ENCODE results near the gene DGKG.
A peak's percentile ranks its signal among the peaks of the same experiment; 100 is the strongest.

Gene DGKG

DNA sequence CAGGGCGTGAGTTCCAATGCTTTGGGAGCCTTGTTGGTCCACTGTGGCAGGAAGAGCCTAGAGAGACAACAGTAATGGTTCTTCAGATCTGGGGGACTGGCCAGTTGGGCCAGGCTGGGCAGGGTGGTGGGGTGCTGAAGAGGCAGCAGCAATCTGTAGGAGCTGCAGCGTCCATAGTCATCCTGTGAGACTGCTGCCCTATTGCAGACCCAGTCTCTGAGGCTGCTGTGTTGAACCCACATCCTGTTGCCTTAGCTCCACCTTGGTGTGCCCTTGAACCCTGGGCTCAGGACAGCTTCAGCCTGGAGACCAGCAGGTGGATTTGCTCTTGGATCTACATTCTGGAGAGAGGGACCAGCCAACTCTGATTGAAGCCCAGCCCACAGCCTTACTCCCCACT lies 229.5 kb downstream of the DGKG start:
- no peak for DNase-seq

DNA sequence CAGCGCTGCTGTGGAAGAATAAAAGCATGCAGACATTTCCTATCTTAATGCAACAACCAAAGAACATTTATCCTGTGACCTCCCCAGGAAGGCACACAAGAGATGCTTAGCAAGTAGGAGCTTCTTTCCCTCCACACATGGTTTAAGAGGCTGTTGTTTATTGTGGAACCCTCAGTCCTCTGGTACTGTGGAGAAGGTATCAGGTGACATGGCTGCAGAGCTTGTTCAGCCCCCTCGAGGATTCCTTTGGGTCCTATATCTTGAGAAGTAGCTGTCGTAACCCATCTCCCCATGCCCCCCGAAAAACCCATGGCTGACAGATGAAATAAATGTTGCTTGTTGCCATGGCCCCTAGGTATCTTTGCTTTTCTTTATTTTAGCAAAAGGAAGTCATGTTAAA lies 232.8 kb downstream of the DGKG start:
- no peak for DNase-seq

DNA sequence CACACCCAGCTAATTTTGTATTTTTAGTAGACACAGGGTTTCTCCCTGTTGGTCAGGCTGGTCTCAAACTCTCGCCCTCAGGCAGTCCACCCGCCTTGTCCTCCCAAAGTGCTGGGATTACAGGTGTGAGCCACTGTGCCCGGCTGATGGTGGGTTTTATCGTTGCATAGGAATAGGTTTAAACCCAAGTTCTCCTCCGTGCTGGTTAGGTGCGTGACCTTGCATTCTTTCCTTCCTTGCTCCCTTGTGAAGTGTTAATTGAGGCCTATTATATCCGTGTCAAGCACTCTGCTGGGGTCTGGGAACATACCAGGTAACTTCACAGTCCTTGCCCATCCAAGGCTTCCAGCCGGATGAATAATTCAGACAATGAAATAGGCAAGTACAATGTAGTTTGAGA lies 233.9 kb downstream of the DGKG start:
- no peak for DNase-seq

DNA sequence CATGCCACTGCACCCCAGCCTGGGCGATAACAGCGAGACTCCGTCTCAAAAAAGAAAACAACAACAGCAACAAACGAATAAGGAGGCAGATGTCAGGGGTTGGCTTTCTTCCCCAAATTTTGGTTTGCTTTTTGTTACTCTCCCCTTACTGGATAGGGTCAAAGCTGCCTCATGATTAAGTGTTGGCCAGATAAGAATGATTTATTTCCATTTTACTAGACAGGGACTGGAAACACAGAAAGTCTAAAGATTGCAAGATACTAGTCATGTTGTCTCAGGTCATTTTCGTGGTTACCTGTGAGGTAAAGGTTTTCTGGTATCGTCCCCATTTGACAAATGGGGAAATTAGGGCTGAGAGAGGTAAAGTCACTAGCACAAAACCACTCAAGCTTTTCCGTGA lies 234.6 kb downstream of the DGKG start:
- DNase-seq = no peak

DNA sequence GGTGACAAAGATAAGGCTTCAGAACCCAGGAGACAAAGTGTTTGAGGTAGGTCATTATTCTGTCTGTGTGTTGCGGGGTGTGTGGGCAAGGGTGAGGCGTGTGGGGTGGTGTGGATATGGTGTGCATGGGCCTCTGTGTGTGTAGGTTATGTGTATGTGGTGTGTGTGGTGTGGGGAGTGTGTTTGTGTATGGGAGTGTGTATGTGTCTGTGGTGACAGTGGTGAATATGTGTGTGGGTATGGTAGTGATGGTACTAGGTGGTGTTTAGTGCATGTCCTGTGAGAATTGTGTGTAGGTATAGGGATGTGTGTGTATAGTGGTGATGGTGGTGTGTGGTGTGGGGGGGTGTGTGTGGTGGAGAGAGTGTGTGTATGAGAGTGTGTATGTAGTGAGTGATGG lies 236.9 kb downstream of the DGKG start:
- DNase-seq = no peak

DNA sequence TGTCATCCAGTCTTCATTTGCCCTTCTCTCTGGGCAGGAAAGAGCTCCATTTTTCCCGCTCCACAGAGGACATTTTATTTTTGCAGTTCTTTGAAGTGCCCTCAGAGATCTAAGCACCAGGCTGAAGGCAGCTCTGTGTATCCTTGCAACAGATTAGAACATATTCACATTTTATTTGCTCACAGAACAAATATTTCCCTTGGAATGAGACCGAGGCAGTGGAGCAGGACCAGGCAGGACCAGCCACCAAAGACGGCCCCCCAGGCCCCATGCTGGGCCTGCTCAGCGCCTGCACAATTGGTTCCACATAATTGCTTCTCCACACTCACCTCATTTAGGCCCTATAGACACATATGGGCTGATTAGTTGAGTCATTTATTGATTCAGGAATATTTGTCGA lies 237.4 kb downstream of the DGKG start:
- DNase-seq = no peak

DNA sequence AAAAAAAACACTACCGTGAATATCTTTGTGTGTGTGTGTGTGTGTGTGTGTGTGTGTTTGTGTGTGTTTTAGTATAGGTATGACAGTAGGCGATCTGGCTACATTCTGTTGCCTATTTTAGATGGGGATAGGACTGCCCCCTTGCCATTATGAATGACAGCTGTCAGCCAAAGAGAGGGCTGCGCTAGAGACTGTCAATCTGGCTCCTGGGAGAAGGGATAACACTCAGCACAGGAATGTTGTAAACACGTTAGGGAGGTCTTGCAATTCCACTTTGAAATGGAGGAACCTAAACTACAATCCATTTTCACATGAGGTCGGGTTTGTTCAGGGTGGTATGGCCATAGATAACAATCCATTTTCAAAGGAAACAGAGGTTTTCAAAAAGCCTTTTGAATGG lies 239.0 kb downstream of the DGKG start:
- DNase-seq = no peak

DNA sequence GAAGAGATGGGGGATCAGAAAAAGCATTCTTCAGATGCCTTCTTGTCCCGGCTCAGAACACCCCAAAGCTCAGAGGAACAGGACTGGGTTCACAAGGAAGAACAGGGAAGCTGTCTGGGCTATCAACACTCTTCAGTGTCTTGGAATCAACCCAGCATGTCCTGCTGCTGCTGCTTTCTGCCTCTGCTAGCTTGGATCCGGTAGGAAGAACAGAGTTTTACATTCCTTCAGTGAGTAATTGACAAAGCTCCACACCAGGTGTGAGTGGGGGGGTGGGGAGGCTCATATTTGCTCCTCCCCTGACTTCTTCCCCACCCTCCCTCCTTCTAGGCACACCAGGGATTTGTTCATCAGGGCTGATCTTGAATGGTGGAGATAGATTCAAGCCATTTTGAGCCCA lies 240.1 kb downstream of the DGKG start:
- no peak for DNase-seq

DNA sequence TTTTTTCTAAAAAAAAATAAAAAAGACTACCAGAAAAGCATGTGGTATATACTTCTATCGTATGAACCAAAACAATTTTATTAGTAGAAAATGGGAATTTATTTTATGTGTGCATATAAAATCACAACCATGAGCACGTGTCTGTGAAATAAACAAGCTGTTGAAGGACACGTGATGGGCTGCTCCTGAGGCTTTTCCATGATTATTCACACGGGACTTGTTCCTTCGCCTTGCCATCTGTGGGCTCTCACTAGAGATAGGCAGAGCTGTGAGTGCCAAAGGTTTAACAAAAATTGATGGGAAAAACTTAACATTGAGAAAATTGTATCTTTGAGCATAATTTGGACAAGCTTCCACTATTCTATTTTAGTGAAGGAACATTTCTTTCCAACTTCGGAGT lies 240.8 kb downstream of the DGKG start:
- no peak for DNase-seq

DNA sequence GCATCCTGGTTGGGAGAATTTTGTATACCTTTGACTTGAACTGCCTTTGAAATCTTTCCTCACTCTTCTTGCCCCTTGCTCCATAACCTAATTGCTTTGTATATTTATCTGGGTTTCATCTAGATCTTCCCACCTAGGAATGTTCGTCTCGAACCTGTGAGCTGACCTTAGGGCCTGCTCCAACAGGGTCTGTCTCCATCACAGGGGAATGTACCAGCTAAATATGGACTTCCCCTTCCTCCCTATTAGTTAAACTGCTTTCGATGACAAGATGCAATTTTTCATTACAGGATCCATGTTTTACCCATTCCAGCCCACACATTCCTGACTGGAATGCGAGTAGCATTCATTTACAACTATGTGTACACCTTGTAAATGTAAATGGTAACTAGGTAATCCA lies 242.5 kb downstream of the DGKG start:
- no peak for DNase-seq

DNA sequence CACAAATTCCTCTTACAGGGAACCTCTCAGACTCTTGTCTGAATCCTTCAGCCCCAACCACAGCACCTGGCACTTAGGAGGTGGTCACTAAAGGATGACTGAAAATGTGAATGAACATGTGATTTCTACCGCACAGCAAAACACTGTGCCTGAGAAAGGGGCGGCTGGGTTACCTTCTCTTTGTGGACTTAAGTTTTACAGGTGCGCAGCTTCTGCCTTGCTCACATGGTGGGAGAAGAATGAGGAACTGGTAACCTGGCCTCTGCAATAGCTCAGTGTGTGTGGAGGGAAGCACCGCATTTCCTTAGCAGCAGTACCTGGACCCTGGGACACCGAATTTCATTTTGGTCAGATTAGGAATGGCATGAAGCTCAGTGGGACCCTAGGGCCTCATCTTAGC lies 243.3 kb downstream of the DGKG start:
- no peak for DNase-seq

DNA sequence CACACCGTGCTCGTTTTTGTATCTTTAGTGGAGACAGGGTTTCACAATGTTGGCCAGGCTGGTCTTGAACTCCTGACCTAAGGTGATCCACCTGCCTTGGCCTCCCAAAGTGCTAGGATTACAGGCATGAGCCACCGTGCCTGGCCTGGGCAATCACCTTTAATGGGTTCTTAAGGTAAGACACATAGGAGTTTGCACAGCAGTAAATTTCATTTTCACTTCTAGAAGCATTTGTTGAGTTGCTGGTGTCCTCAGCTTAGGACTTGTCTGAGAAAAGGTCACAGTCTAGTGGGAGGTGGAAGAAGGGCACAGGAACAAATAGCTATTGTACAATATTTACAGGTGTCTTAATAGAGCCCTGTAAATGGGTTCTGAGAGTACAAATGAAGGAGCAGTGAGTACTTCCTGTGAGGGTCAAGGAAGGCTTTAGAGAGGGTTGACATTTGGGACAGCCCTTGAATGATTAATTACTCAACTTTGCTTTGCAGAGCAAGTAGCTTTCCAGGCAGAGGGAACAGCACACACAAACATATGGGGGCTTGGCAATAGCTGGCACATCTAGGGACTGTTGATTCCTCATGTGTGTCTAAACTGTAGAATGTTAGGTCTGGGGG lies 244.4 kb downstream of the DGKG start:
- DNase-seq = no peak

DNA sequence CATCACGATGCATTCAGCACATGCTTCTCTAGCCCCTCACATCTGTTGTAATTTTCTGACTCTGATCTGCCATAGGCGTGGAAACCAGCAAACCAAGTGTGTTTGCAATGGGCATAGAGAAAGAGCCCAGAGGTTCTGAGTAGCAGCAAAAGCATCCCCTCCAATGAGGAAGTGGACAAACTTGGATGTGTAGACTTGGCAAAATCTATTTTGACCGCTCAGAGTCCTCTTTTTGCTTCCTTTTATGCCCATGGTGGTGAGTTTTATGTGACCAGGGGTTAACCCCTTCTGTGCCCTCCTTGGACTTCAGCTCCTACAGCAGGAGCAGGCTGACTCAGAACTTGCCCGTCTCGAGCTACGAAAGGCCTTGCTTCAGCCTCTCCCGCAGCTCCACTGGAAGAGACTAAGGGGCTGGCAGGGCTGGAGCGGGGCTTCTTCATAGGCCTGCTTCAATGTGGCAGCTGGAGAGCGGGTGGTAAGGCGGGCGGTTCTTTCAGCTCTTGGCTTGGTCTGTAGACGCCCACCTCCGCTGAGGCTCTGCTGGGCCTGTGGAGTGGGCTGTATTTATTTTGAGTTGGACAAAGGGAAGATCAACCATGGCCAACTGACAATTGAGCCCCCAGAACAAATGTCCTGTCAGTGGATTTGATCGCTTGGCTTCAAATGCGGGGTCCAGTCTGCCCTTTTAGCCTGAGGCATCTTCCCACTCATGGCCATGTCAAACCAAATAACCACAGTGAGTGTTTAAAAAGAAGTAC lies 246.6 kb downstream of the DGKG start:
- DNase-seq = no peak

DNA sequence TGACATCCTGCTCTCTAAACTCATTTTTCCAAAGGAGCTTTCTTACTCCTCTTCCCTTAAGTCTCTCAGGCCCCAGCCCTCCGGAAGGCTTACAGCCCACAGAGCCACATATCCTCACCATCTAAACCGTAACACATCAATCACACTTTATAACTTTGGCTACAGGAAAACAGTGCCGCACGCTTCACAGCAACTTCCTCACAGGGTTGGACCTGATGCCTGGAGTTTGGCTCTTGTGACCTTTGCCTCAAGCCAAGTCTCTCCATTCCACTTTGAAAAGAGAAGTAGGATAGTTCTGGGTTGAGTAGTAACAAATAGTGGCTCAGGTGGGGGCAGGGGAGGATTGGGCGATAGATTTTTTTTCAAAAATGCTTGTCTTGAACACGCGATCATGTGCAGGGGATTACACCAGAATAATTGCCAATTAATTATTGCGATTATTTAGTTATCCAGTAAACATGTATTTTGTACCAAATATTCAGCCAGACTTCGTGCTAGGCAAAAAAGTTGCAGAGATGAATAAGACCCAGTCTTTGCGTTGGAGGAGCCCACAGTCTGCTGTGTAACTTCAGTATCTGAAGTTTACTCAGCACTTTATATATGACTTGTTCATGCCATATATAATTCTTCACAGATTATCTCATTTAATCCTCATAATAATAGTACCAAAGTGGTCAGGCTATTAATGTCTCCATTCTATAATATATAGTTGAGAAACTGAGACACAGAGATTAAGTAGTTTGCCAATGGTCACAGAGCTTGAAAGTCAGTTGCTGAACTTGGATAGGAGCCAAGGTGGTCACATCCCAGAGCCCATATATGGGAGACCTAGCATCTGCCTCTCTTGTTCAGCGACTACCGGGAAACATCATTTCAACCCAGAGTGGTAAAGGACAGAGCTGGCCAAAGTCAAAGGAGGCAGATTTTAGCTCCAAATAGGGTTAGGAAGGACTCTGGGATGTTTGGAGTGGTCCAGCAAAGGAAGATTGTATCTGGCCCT lies 250.8 kb downstream of the DGKG start:
- no peak for DNase-seq

DNA sequence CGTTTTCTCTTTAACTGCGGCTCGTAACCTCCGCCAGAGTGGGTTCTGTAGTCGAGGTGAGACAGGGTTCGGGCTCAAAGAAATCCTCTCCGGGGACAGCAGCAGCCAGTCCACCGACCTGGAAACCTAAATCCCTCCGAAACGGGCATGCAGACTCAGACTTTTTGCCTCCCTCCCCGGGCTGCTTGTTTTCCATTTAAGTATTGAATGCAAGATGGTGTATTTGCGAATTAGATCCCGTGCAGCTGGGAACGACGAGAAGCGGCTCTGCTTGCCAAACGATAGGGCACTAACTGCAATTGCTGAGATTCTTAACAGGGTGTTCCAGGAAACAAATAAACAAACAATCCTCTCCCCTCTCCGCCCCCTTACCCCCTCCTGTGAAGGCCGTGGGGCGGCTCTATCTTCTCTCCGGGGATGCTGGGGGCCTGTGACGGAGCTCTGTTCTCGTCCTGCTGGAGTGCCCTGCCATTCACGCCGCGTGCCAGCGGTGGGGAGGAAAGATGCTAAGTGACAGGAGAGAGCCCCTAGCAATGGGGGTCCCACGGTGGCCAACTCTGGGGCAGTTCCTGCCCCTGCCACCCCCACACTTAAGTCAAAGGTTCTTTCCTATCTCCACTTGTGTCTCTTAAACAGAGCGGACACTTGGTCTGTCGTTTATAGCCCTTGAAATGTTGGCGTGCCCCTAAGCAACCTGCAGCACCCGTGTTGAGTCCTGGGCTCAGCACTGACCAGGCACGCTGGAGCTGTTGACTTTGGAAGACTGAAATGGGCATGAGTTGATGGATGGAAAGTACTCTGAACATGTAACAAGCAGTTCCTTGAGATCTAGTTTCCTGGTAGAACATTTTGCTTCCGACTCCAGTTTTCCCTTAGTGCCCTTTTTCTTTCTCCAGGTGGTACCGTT lies 251.9 kb downstream of the DGKG start:
- DNase-seq = no peak

DNA sequence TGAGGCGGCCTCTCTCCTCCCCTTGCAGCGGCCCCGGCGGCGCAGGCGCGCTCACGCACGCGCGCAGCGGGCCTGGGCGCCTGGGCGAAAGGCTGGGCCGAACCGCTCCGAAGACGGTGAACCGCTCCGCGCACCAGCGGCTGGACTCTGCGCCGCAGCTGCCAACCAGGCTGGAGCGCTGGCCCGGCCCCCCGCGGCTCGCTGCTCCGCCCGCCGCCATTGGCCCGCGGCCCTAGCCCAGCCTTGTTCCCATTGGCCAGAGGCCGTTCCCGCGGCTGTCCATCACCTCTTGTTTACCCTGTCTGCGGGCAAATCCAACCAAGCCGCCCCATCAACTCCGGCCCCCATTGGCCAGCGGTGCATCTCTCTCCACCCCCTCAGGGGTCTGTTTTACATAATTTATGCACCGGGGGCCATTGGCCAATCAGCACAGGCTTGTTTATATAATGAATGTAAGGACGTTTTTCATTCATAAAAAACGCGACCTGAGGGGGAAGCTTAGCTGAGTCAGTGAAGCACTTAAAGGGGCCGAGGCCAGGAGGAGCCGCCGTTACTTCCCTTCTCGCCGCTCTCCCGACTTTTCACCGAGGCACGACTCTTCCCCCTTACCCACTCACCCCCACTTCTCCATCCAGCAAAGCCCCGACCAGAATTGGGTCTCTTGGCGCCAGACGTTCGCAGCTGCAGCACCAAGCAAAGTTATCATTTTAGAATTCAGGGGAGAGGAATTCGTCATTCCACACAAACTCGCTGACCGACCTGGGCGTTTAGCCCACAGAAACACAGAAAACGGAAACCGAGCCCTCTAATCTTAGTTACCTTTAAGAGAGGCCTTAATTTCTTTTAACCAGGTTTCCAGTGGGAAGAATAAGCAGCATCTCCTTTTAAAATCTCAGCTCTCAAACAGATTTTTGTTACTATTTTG lies 252.8 kb downstream of the DGKG start, which contains the start of gene ETV5:
ETV5 (minus strand) TSS at position 149 of the 925 bp plus-strand sequence. CDS start 3,221 bp downstream, outside the sequence.
- peak; percentile 99 for DNase-seq

DNA sequence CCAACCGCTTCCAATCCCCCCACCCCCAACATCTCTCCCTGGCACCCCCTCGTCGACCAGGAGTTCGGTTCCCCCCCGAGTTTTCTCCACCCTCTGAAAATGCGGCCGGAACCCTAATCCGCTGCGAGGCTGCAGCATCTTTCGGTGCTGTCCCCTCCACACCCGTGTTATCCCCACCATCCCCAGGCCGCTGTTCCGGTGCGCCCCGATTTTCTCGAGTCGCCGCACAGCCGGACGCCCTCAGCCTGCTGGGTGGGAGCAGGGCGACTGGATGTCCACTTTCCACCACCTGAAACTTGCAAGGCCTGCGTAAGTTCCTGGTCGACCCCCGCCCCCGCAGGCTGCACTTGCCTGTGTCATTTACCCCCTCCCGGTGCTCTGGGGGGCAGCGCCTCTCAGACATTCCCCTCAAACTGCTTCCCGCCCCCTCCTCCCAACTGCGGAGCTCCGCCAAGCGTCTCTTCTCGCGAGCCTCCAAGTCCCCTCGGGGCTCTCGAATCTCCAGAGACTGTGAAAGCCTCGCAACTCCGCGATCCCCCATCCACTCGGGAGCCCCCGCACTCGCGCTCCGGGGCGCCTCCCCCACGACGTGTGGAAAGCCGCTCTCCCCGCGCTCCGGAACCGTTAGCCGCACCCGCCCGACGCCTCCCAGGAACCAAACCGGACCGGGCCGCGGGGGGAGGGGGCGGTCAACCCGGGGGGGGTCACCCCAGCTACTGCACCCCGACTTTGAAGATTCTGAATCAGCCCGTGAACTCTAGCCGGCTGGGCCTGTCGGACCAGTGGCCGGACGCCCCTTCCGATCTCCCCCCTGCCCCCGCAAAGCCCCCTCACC lies 253.7 kb downstream of the DGKG start:
- peak; percentile 74 for DNase-seq

DNA sequence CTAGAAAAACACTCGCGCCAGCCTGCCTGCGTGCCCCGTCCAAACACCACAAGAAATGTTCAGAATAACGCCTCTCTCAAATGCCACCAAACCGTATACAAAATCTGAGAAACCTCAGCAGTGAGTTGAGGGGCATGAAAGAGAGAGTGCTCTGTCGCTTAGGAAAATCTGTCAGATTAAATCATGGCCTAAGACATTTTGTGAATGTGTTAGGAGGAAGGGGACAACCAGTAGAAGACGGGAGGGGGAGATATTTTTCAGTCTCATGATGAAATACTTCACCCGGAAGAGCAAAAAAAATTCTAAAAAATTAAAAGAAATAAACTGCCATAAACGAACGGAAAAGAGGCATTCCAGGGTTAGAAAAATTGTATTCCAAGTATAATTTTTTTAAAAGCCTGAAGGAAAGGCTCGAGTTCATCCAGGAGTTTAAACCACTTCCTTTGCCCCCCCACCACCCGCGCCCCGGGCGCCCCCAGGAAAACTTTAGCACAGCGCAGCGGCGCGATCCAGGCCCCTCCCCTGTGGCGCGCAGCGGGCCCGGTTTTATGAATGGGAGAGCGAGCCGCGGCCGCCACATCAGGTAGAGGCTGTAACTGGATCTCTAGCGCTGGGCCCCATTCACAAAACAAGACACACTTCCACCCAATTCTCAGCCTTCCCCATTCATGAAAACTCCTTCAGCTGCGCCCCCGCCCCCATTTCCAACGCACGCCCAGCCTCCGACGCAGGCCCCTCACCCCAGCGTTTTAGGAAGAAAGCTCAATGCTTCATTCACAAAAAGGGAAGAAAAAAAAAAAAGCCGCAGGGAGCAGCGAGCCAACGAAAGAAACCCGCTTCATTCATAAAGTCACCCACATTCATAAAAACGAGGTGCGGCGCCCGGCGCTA lies 254.6 kb downstream of the DGKG start:
- peak; percentile 74 for DNase-seq

DNA sequence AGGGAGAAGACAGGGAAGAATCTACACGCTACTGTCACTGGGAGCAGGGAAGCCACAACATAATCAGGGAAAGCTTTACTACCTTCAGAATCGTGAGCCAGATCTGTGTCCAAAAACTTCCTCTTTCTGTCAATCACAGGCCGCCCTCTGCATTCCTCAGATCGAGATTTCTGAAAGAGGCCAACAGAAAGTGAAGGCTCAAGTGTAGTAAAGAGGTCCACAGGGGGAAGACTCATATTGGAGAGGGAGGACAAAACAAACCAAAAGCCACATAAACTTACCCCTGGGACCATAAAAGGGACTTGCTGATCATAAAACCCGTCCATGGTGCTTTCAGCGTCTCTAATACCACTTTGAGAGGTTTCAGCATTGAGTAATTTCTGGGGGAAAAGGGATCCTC lies 256.5 kb downstream of the DGKG start:
- no peak for DNase-seq

Measured in NCI-H226 (cell line).